GM12878 (cell line): ENCODE measurements around the gene ZNF235. TPM values are rescaled to one million over a fixed set of nuclear protein-coding genes. Genes with fewer than 3 reads are reported as not detected.
A peak's percentile ranks its signal among the peaks of the same experiment; 100 is the strongest.

Experiments
- ASH2L ChIP-seq: fragments of 300-600, 200-600 bp; sonication (generic); IDR thresholded peaks from 2 replicates; pipeline ENCODE4 v1.6.1; 2017; ENCODE audit warnings: low read depth, mild to moderate bottlenecking, borderline replicate concordance
- BHLHE40 ChIP-seq, 2 experiments: fragments of 450-650 bp in 1 of 2; IDR thresholded peaks; 2 replicates each; pipeline ENCODE4 v1.6.1; 2011 to 2017; ENCODE audit warnings: low read depth in 2 of 2, borderline replicate concordance in 1 of 2, improper control_type of control experiment in 1 of 2, low read length in 1 of 2, mild to moderate bottlenecking in 1 of 2
- CEBPB ChIP-seq, 2 experiments: fragments of 150-350 bp in 1 of 2; IDR thresholded peaks; 2 replicates each; pipeline ENCODE4 v1.6.1; 2012 to 2014; ENCODE audit warnings: low read depth in 2 of 2, low read length in 2 of 2, borderline replicate concordance in 1 of 2, inconsistent platforms in 1 of 2
- CUX1 ChIP-seq: IDR thresholded peaks from 2 replicates; pipeline ENCODE4 v1.6.1; 2012; ENCODE audit warnings: improper control_type of control experiment, low read depth, low read length; ENCODE audit not compliant: insufficient replicate concordance
- GATAD2B ChIP-seq: fragments of 450-650 bp; conservative IDR thresholded peaks from 2 replicates; pipeline ENCODE4 v1.6.1; 2017; ENCODE audit warnings: low read depth, mild to moderate bottlenecking, moderate library complexity
- SMARCA5 ChIP-seq: fragments of 450-650 bp; IDR thresholded peaks from 2 replicates; pipeline ENCODE4 v1.6.1; 2017; ENCODE audit warnings: mild to moderate bottlenecking
- SUZ12 ChIP-seq: fragments of 200-600 bp; sonication (generic); IDR thresholded peaks from one replicate; pipeline ENCODE4 v1.6.1; 2018; ENCODE audit warnings: antibody characterized with exemption, mild to moderate bottlenecking; ENCODE audit not compliant: unreplicated experiment
- ZNF592 ChIP-seq: fragments of 450-650 bp; IDR thresholded peaks from 2 replicates; pipeline ENCODE4 v1.6.1; 2017; ENCODE audit warnings: mild to moderate bottlenecking, moderate library complexity
- polyA plus RNA-seq, 11 experiments: library from polyadenylated mRNA; depleted of rRNA in 4 of 11; unstranded in 6 of 11; stranded (reverse) in 5 of 11; fragments of >200 nt; fragmentation: Nextera tagmentation in 4 of 11; fragmentation: Illumina TruSeq in 1 of 11; extraction: Ambion mirVana in 4 of 11; extraction: Trizol in 1 of 11; gene quantifications; 1 replicate in 1 of 11; 2 replicates in 10 of 11; pipeline versions ENCODE4 v1.2.1 to v1.2.3, GENCODE V29; 2011 to 2016; ENCODE audit warnings: inconsistent platforms in 2 of 11, missing spikeins in 2 of 11, low read depth in 1 of 11
- total RNA-seq, 4 experiments: library from RNA; depleted of rRNA in 3 of 4; stranded (reverse); fragments of >200 nt in 3 of 4; fragmentation: Illumina TruSeq in 1 of 4; extraction: Trizol in 1 of 4; gene quantifications; 2 replicates each; pipeline versions ENCODE4 v1.2.1 to v1.2.3, GENCODE V29; 2013 to 2021

The ZNF235 gene
- total and polyA plus RNA-seq, 10 of the 15 experiments (the other 5 are each of a cell fraction or from before 2014, with no cell fraction given) = 2.8 to 9.0 (median 4.8) TPM

GRCh38 chr19:44304659-44305193 lies at the start of gene ZNF235 (continued):
- TF ChIP-seq ZNF592 (no peak), CUX1 (peak; percentile 38), BHLHE40 (IDR thresholded peaks at IDR 0.05; ENCODE audit: borderline replicate concordance in 1 of 2, low read depth in 2 of 2, low read length in 1 of 2) (no peak), CEBPB (IDR thresholded peaks at IDR 0.05; ENCODE audit: borderline replicate concordance in 1 of 2, low read depth in 2 of 2, low read length in 2 of 2) (no peak), SUZ12 (no peak), SMARCA5 (no peak), GATAD2B (peak; percentile 66; the same call in 1 of the 2 replicates), ASH2L (no peak)
